Omental fat pad (tissue), 4 donors: ENCODE data around the gene RALGPS2. TPM values are rescaled to one million over a fixed set of nuclear protein-coding genes. Genes with fewer than 3 reads are reported as not detected.

Experiments
- ATAC-seq: fragments of 150-250 bp; one replicate; pipeline ENCODE4 v1.9.1; 2016; ENCODE audit warnings: mild to moderate bottlenecking, moderate library complexity; ENCODE audit not compliant: low FRiP score
- DNase-seq: peaks from one replicate; pipeline ENCODE4 v3.0.0-alpha.2; 2019; ENCODE audit warnings: low spot score
- CTCF ChIP-seq, 3 donors: fragments of 450-650 bp; IDR thresholded peaks; one replicate each; pipeline ENCODE4 v1.5.1; 2016 to 2017; ENCODE audit warnings: antibody characterized with exemption in 3 of 3, mild to moderate bottlenecking in 3 of 3, moderate library complexity in 2 of 3
- total RNA-seq, 4 donors: library from RNA; depleted of rRNA; stranded (reverse); fragments of >200 nt; gene quantifications; one replicate each; pipeline ENCODE4 v1.1.0, GENCODE V29; 2016

The RALGPS2 gene
- total RNA-seq, 4 donors from 2014 or later: 13.1 to 32.1 (median 21.4) TPM

DNA sequence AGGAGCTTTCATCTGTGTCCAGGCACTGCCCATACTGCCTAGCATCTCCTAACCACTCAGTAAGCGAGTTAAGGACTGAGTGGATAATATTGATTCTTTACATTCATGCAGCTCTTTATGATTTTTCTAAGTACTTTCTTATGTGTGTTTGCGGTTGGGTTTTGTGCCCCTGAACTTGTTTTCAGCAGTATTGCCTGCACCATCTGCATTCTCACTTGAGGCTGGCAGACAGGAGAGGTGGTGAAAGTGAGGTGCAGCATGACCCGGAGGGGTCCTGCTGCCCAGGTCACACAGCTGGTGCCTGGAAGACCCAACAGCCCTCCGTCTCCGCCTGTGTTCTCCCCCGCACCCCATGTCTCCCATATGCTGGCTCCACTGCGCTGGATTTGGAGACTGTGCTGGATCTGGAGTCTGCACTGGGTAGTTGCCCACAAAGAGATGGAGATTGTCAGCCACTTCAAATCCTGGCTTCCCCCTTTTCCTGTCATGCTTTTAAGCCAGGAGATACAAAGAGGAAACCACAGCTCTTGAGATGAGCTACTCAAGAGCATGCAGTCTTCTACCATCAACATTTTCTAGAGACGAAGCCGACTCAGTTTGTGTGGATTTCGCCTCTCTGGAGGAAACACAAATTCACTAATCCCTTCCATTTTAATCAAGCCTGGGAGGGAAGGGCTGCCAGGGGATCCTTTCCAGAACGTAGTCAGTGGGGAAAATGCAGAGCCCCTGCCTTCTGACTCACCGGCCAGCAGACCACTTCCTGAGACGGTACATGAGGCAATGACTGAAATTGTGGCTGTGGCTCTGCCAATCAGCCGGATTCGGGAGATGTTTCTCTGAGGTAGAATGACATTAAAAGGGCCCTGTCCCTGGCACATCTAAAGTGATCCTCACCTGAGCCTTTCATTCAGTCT is 217.5 kb downstream of the RALGPS2 start:
- no peak for TF ChIP-seq CTCF (IDR thresholded peaks at IDR 0.05)
- ATAC-seq: no peak
- DNase-seq: no peak

- TF ChIP-seq CTCF (IDR thresholded peaks at IDR 0.05): no peak
- no peak for ATAC-seq
- no peak for DNase-seq
Measured at GRCh38 chr1:178944729-178945128, 219.7 kb downstream of the RALGPS2 start.

- no peak for TF ChIP-seq CTCF (IDR thresholded peaks at IDR 0.05)
- ATAC-seq (no peak), DNase-seq (no peak)
Measured at GRCh38 chr1:178945763-178946266, 220.8 kb downstream of the RALGPS2 start.

GRCh38 chr1:178946416-178946815 is 221.4 kb downstream of the RALGPS2 start:
- DNase-seq: no peak
- TF ChIP-seq CTCF (IDR thresholded peaks at IDR 0.05): no peak
- no peak for ATAC-seq

DNA sequence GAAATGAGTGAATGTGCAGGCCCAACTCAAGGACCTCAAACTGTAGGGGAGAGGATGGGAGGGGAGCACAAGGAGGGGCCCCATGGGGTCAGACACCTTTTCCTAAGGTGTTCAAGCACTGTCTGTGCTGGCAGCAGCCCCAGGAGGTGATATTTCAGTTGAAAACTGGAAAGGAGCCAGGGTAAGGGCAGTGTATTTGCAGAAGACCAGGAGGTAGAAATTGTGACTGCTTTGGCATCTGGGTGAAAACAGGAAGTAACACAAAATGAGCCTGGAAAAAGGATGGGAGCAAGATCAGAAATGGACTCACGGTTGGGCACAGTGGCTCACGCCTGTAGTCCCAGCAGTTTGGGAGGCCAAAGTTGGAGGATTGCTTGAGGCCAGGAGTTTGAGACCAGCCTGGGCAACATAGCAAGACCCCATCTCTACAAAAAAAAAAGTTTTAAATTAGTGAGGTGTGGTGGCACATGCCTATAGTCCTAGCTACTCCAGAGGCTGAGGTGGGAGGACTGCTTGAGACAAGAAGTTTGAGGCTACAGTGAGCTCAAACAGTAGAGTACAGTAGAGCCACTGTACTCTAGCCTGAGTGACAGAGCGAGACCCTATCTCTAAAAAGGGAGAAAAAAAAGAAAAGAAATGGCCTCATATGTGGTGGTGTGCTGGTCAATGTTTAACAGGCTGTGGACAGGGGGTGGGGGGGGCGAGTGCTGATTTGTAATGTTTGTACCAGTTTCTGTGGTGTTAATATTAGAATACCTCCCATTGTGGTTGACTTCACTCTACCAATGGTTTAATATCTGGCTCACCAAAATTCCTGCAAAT is 222.0 kb downstream of the RALGPS2 start:
- no peak for TF ChIP-seq CTCF (IDR thresholded peaks at IDR 0.05)
- no peak for ATAC-seq

DNA sequence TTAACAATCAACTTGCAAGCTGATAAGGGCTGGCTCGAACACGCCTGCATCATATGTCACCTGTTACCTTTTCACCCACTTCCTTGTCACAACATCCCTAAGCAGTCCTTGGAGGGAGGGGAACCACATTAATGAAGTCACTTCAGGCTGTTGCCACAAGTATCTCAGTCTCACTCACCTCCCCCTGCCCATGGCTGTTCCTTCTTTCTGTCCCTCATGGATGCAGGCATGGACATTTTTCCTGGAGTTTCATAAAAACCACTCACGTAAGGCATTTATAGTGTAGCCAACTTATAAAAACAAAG is 222.6 kb downstream of the RALGPS2 start:
- ATAC-seq: no peak
- DNase-seq: no peak
- no peak for TF ChIP-seq CTCF (IDR thresholded peaks at IDR 0.05)

More for the DNA sequence above, 222.0 kb downstream of the RALGPS2 start:
- DNase-seq: no peak
